NB4 (cell line): ENCODE data around the gene ACMSD.

Experiments
- CTCF ChIP-seq: IDR thresholded peaks from one replicate; pipeline ENCODE4 v1.5.1; 2012; ENCODE audit warnings: low read depth, low read length
- POLR2A ChIP-seq: IDR thresholded peaks from 2 replicates; pipeline ENCODE4 v1.6.1; 2011; ENCODE audit warnings: mild to moderate bottlenecking; ENCODE audit not compliant: insufficient read length; ENCODE audit errors: extremely low read depth

GRCh38 chr2:134869946-134870736 is 31.7 kb downstream of the ACMSD start:
- TF ChIP-seq CTCF = no peak
- TF ChIP-seq POLR2A = no peak
